HG03108 (cell line): ENCODE data around the gene EPAS1.
"Not testable (repeated sequence)": the region's sequence is repeated elsewhere in the genome, so short reads cannot be mapped to it uniquely, and the experiment has no call there.

Experiments
- ATAC-seq: cut with Tn5 transposase; IDR thresholded peaks from one replicate; pipeline ENCODE4 v1.9.1; 2021; ENCODE audit warnings: moderate library complexity; ENCODE audit not compliant: unreplicated experiment

The EPAS1 gene

GRCh38 chr2:46394649-46395510 is 97.7 kb downstream of the EPAS1 start:
- no peak for ATAC-seq

- not testable (repeated sequence) for ATAC-seq
These were observed 98.5 kb downstream of the EPAS1 start for GRCh38 chr2:46395730-46396129.

- no peak for ATAC-seq
These were observed 102.8 kb downstream of the EPAS1 start for GRCh38 chr2:46400016-46400415.

GRCh38 chr2:46402874-46403273 is 105.7 kb downstream of the EPAS1 start:
- ATAC-seq = no peak

GRCh38 chr2:46404181-46404759 is 107.1 kb downstream of the EPAS1 start:
- ATAC-seq = no peak

GRCh38 chr2:46407852-46408455 is 110.7 kb downstream of the EPAS1 start:
- no peak for ATAC-seq

GRCh38 chr2:46409756-46410155 is 112.5 kb downstream of the EPAS1 start:
- ATAC-seq = no peak

- no peak for ATAC-seq
These were observed 113.4 kb downstream of the EPAS1 start for GRCh38 chr2:46410273-46411244.

GRCh38 chr2:46411245-46411641 is 114.0 kb downstream of the EPAS1 start:
- ATAC-seq = no peak

- no peak for ATAC-seq
These were observed 114.8 kb downstream of the EPAS1 start for GRCh38 chr2:46411985-46412384.

- no peak for ATAC-seq
These were observed 115.9 kb downstream of the EPAS1 start for GRCh38 chr2:46413111-46413510.

GRCh38 chr2:46413631-46414030 is 116.4 kb downstream of the EPAS1 start:
- no peak for ATAC-seq

GRCh38 chr2:46414701-46415100 is 117.5 kb downstream of the EPAS1 start:
- ATAC-seq = no peak

- ATAC-seq = no peak
These were observed 119.1 kb downstream of the EPAS1 start for GRCh38 chr2:46416280-46416679.

GRCh38 chr2:46416739-46417403 is 119.7 kb downstream of the EPAS1 start:
- no peak for ATAC-seq

GRCh38 chr2:46420945-46421344 is 123.7 kb downstream of the EPAS1 start:
- no peak for ATAC-seq

GRCh38 chr2:46421361-46421760 is 124.2 kb downstream of the EPAS1 start:
- no peak for ATAC-seq

GRCh38 chr2:46422717-46423394 is 125.6 kb downstream of the EPAS1 start:
- no peak for ATAC-seq

GRCh38 chr2:46424937-46425336 is 127.7 kb downstream of the EPAS1 start:
- no peak for ATAC-seq

GRCh38 chr2:46428911-46429436 is 131.8 kb downstream of the EPAS1 start:
- no peak for ATAC-seq
